ENCODE measurements around the gene PTGDS.

The PTGDS gene

DNA sequence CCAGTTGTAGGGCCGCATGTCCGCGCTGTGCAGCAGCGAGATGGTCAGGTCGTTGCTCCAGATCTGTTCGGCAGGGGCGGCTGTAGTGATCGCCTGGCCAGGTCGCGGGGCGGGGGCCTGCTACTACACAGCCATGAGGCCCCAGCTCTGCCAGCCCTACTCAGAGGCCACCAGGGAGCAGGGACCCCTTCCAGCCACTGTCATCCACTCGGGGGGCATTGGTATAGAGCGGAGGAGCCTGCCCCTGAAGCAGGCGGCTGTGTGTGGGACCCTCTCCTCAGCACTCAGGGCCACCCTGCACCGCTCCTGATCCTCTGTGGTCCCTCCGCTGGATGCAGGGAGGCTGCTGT is 34.4 kb upstream of the PTGDS start:
- TF ChIP-seq, protein P1, sequence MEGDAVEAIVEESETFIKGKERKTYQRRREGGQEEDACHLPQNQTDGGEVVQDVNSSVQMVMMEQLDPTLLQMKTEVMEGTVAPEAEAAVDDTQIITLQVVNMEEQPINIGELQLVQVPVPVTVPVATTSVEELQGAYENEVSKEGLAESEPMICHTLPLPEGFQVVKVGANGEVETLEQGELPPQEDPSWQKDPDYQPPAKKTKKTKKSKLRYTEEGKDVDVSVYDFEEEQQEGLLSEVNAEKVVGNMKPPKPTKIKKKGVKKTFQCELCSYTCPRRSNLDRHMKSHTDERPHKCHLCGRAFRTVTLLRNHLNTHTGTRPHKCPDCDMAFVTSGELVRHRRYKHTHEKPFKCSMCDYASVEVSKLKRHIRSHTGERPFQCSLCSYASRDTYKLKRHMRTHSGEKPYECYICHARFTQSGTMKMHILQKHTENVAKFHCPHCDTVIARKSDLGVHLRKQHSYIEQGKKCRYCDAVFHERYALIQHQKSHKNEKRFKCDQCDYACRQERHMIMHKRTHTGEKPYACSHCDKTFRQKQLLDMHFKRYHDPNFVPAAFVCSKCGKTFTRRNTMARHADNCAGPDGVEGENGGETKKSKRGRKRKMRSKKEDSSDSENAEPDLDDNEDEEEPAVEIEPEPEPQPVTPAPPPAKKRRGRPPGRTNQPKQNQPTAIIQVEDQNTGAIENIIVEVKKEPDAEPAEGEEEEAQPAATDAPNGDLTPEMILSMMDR (IDR thresholded peaks at IDR 0.05; ENCODE audit: low read depth, low read length), result no peak
- peak overlapping the region; percentile 88 for H3K4me3 ChIP-seq (ENCODE audit: low read depth, low read length)

DNA sequence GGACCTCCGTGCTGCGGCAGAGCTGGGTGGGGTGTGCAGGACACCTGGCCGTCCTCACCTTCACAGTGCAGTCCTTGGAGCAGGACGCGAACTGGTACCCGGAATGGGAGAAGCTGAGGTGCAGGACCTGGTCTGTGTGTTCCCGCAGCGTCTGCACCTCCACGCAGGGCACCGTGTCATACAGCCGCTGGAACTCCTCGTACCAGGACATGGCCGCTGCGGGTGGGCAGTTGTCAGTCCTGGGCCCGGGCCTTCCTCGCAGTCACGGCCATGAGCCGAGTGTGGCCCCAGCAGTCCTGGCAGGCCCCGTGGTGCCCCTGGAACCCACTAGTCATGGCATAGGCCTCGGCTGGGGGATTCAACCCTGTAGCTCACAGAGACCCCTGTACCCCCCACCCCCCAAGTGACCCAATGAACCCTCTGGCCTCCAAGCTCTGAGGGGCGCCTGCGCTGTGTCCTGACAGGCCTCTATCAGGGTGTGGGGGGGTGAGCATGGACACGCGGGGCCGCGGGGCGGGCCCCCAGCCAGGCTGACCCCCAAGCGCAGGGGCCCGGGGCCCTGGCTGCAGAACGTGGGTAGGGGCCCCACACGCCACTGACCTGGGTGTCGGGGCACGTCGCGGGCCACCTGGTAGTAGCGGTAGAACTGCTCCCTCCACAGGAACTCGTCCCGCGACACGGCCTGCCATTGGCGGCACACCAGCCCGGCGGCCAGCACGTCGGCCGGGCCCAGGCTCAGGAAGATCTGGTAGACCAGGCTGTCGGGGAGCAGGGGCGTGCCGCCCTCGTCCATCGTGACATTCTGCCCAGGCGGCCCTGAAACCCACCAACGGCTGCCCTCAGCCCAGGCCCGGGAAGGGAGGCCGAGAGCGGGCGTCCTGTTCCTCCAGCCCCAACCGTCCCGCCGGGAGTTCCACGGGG is 33.8 kb upstream of the PTGDS start:
- TF ChIP-seq, protein P1 (IDR thresholded peaks at IDR 0.05; ENCODE audit: low read depth, low read length), result no peak
- H3K4me3 ChIP-seq (ENCODE audit: low read depth, low read length), result peak overlapping the region; percentile 88

DNA sequence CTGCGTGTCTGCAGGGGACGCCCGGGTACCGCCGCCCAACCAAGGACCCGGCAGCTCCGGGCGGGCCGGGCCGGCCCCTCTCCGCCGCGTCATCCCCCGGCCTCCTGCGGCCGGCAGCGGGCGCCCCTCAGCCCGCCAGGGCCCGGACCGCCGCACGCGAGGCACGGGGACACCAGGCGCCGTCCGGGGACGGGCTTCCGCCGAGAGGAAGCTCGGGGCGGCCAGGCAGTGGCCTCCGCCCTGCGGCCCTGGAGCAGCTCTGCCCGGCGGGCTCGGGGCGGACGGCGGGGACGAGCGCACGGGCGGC is 33.1 kb upstream of the PTGDS start:
- peak overlapping the region; percentile 88 for H3K4me3 ChIP-seq (ENCODE audit: low read depth, low read length)
- TF ChIP-seq, protein P1 (IDR thresholded peaks at IDR 0.05; ENCODE audit: low read depth, low read length), result no peak

DNA sequence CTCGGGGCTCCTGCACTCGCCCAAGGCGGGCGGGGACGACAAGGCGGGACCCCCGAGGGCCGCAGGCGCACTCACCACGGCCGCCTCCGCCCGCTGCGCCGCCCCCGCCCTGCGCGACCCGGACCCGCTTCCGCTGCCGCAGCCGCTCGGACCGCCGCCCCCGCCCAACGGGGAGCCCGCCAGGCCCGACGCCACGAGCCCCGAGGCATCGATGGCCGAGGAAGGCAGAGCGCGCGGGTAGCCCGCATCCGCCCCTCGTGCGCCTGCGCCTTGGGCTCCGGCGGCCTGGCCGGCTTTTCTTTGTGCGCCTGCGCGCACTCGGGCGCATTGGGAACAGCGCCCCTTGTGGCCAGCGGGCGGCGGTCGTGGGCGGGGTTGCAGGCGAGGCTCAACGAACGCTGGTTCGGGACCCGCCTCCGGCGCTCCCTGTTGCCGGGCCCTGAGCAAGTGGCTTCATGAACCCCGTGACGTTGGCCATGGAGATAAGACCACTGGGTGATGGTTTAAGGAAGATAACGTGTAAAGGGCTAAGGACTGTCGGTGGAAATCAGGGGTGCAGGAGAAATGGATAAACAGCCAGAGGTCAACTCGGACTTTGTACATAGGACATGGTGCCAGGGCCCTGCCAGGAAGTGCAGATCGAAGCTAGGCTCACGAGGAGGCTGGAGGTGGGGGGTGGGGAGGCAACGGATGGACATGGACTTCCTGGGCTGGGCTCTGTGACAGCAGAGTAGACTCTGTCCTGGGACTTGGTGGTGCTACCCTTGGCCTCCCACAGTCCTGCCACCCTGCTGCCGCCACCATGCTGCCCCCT is 32.6 kb upstream of the PTGDS start, which contains the start of the genes C8G and FBXW5:
Gene C8G (plus strand): TSS at position 725 of the 814 bp plus-strand sequence. CDS start 78 bp downstream, at position 803.
Gene FBXW5 (minus strand): TSS at position 220 of the 814 bp plus-strand sequence. CDS start 655 bp downstream, outside the sequence.
- TF ChIP-seq, protein P1 (IDR thresholded peaks at IDR 0.05; ENCODE audit: low read depth, low read length), result peak; percentile 90
- H3K4me3 ChIP-seq (ENCODE audit: low read depth, low read length), result peak within 1 kb of the TSS; percentile 88

DNA sequence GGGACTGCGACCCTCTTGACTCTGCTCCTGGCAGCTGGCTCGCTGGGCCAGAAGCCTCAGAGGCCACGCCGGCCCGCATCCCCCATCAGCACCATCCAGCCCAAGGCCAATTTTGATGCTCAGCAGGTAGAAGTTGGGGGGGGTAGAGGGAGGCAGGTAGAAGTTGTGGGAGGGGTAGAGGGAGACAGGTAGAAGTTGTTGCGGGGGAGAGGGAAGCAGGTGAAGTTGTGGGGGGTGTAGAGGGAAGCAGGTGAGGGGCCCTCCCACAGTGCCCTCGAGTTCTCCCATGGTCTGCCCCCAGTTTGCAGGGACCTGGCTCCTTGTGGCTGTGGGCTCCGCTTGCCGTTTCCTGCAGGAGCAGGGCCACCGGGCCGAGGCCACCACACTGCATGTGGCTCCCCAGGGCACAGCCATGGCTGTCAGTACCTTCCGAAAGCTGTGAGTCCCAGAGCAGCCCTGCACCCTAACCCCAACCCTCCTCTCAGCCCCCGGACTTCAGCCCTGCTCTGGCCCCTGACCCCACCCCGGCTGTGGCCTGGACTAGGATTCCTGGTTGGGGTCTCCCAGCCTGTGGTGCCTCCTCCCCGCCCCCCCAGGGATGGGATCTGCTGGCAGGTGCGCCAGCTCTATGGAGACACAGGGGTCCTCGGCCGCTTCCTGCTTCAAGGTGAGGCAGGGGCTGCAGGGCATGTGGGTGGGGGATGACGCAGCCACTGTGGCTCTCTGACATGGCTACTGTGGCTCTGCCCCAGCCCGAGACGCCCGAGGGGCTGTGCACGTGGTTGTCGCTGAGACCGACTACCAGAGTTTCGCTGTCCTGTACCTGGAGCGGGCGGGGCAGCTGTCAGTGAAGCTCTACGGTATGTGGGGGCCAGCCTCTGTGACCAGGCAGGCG is 31.7 kb upstream of the PTGDS start:
- H3K4me3 ChIP-seq (ENCODE audit: low read depth, low read length), result no peak overlapping the region
- TF ChIP-seq, protein P1 (IDR thresholded peaks at IDR 0.05; ENCODE audit: low read depth, low read length), result no peak

DNA sequence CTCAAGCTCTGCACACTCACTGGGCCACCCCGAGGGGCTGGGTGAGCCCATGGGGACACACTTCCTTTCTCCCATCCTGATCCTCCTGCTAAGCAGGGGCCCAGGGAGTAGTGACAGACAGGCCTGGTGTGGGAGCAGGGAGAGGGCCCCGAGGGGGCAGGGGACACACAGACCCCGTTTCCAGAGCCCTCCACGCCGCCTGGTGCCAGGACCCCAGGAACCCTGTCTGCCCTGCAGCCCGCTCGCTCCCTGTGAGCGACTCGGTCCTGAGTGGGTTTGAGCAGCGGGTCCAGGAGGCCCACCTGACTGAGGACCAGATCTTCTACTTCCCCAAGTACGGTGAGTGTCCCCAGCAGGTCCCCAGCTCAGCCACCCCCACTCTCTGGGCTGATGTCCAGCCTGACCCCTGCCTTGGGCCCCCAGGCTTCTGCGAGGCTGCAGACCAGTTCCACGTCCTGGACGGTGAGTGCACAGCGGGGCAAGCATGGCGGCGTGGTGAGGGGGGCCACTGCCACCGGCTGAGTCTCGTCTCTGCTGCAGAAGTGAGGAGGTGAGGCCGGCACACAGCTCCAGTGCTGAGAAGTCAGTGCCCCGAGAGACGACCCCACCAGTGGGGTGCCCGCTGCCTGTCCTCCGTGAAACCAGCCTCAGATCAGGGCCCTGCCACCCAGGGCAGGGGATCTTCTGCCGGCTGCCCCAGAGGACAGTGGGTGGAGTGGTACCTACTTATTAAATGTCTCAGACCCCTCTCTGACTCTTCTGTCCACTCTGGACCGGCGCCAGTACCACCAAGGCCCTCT is 30.9 kb upstream of the PTGDS start:
- TF ChIP-seq, protein P1 (IDR thresholded peaks at IDR 0.05; ENCODE audit: low read depth, low read length), result no peak
- H3K4me3 ChIP-seq (ENCODE audit: low read depth, low read length), result no peak overlapping the region

All from WI38 (cell line).